ENCODE data around the gene OR8B2. TPM values are rescaled to one million over a fixed set of nuclear protein-coding genes. Genes with fewer than 3 reads are reported as not detected.

The OR8B2 gene
- total RNA-seq, 1 experiment from 2014 or later: not detected

DNA sequence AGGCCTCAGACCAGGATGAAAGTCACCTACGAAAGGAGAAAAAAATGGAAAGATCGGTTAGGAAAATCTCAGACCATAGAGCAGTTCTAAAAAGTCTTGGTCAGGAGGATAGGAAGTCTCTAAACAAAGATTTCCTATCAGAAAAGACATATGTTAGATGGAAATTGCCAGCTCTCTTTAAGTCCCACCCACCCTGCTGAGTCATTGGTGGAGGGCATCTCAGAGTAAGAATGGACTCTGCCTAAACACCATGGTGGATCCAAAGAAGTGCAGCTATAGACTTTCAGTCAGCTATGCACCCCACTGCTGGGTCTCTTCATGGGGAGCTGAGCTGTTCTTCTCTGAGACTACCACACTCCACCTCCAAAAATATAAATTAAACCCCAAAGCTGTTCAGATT is 3.7 kb downstream of the OR8B2 start:
- no peak for DNase-seq
- no peaks in the 10 kb centered on the region for H3K9me3 ChIP-seq
- no peaks in the 10 kb centered on the region for H3K36me3 ChIP-seq (ENCODE audit: control insufficient read depth, insufficient read depth, low read length)
- no peaks in the 10 kb centered on the region for H3K36me3 Mint-ChIP-seq (ENCODE audit: insufficient read depth, unreplicated experiment)
- POLR2A ChIA-PET: no interaction called here
- no peaks in the 10 kb centered on the region for H3K4me1 ChIP-seq
- H3K9me3 Mint-ChIP-seq (ENCODE audit: unreplicated experiment): no peaks in the 10 kb centered on the region
- TF ChIP-seq, protein P1, sequence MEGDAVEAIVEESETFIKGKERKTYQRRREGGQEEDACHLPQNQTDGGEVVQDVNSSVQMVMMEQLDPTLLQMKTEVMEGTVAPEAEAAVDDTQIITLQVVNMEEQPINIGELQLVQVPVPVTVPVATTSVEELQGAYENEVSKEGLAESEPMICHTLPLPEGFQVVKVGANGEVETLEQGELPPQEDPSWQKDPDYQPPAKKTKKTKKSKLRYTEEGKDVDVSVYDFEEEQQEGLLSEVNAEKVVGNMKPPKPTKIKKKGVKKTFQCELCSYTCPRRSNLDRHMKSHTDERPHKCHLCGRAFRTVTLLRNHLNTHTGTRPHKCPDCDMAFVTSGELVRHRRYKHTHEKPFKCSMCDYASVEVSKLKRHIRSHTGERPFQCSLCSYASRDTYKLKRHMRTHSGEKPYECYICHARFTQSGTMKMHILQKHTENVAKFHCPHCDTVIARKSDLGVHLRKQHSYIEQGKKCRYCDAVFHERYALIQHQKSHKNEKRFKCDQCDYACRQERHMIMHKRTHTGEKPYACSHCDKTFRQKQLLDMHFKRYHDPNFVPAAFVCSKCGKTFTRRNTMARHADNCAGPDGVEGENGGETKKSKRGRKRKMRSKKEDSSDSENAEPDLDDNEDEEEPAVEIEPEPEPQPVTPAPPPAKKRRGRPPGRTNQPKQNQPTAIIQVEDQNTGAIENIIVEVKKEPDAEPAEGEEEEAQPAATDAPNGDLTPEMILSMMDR (IDR thresholded peaks at IDR 0.05; ENCODE audit: insufficient read depth in 1 of 2, low read depth in 1 of 2, low read length in 1 of 2, severe bottlenecking in 1 of 2, unreplicated experiment in 1 of 2): no peak
- CTCF ChIA-PET: no interaction called here
- no peak overlapping the region for H3K4me3 Mint-ChIP-seq (ENCODE audit: unreplicated experiment)
- no TSS peak for BruUV-seq (replicated peaks)
- H3K4me1 Mint-ChIP-seq (ENCODE audit: low read depth, unreplicated experiment): no peaks in the 10 kb centered on the region
- H3K27ac Mint-ChIP-seq (ENCODE audit: unreplicated experiment): no peak overlapping the region
- peaks cover 8% of the 10 kb centered on the region for H3K27me3 Mint-ChIP-seq (ENCODE audit: insufficient read depth, unreplicated experiment)
- intact Hi-C loops (cut with micrococcal nuclease; ENCODE audit: unreplicated experiment): no loop called here
- no peaks in the 10 kb centered on the region for H3K27me3 ChIP-seq (replicated peaks; ENCODE audit: control insufficient read depth, insufficient read depth, low read length)
- H3K4me3 ChIP-seq (ENCODE audit: low read depth, low read length): no peak overlapping the region

DNA sequence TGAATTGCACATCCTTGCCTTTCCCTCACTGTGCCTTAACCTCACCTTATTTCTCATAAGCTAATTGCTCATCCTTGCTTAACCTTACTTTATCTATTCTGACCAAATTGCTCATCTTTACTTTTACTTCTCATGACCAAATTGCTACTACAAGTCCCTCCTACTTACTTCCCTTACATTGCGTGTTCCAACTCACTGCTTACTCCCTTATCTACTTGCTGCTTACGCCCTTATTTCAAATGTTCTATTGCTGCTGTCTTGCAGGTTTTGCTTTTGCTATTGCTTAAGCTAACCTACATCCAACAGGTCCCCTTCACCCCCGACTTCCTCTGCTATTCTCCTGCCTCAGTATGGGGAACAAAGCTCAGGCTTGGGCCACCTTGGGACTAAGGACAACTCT is 8.0 kb downstream of the OR8B2 start:
- no peaks in the 10 kb centered on the region for H3K4me1 Mint-ChIP-seq (ENCODE audit: low read depth, unreplicated experiment)
- no TSS peak for BruUV-seq (replicated peaks)
- CTCF ChIA-PET: no interaction called here

GRCh38 chr11:124359566-124359965 is 24.7 kb downstream of the OR8B2 start:
- intact Hi-C loops (cut with micrococcal nuclease; ENCODE audit: unreplicated experiment): no loop called here
- Mint-ChIP-seq H3K27me3 (ENCODE audit: insufficient read depth, unreplicated experiment) (peaks cover 30% of the 10 kb centered on the region), H3K9me3 (ENCODE audit: unreplicated experiment) (no peaks in the 10 kb centered on the region), H3K27ac (ENCODE audit: unreplicated experiment) (no peak overlapping the region), H3K4me3 (ENCODE audit: unreplicated experiment) (no peak overlapping the region), H3K4me1 (ENCODE audit: low read depth, unreplicated experiment) (no peaks in the 10 kb centered on the region), H3K36me3 (ENCODE audit: insufficient read depth, unreplicated experiment) (no peaks in the 10 kb centered on the region)
- no peak overlapping the region for H3K4me3 ChIP-seq (ENCODE audit: low read depth, low read length)
- H3K27me3 ChIP-seq (replicated peaks; ENCODE audit: control insufficient read depth, insufficient read depth, low read length): no peaks in the 10 kb centered on the region; the same call in 1 of the 2 replicates
- BruUV-seq (replicated peaks): no TSS peak
- no peaks in the 10 kb centered on the region for H3K36me3 ChIP-seq (ENCODE audit: control insufficient read depth, insufficient read depth, low read length)
- POLR2A ChIA-PET: no interaction called here
- no peaks in the 10 kb centered on the region for H3K9me3 ChIP-seq
- H3K4me1 ChIP-seq: no peaks in the 10 kb centered on the region
- no peak for DNase-seq
- TF ChIP-seq, protein P1 (IDR thresholded peaks at IDR 0.05; ENCODE audit: insufficient read depth in 1 of 2, low read depth in 1 of 2, low read length in 1 of 2, severe bottlenecking in 1 of 2, unreplicated experiment in 1 of 2): no peak
- CTCF ChIA-PET: no interaction called here

More for the DNA sequence above, 8.0 kb downstream of the OR8B2 start:
- no peak overlapping the region for H3K27ac Mint-ChIP-seq (ENCODE audit: unreplicated experiment)
- H3K36me3 ChIP-seq (ENCODE audit: control insufficient read depth, insufficient read depth, low read length): no peaks in the 10 kb centered on the region
- no peak overlapping the region for H3K4me3 ChIP-seq (ENCODE audit: low read depth, low read length)
- no peak overlapping the region for H3K4me3 Mint-ChIP-seq (ENCODE audit: unreplicated experiment)
- H3K9me3 ChIP-seq: no peaks in the 10 kb centered on the region
- intact Hi-C loops (cut with micrococcal nuclease; ENCODE audit: unreplicated experiment): no loop called here
- H3K27me3 ChIP-seq (replicated peaks; ENCODE audit: control insufficient read depth, insufficient read depth, low read length): peaks cover 2% of the 10 kb centered on the region
- no peaks in the 10 kb centered on the region for H3K4me1 ChIP-seq
- H3K36me3 Mint-ChIP-seq (ENCODE audit: insufficient read depth, unreplicated experiment): no peaks in the 10 kb centered on the region
- H3K27me3 Mint-ChIP-seq (ENCODE audit: insufficient read depth, unreplicated experiment): no peaks in the 10 kb centered on the region
- POLR2A ChIA-PET: no interaction called here
- TF ChIP-seq, protein P1 (IDR thresholded peaks at IDR 0.05; ENCODE audit: insufficient read depth in 1 of 2, low read depth in 1 of 2, low read length in 1 of 2, severe bottlenecking in 1 of 2, unreplicated experiment in 1 of 2): no peak
- no peak for DNase-seq
- H3K9me3 Mint-ChIP-seq (ENCODE audit: unreplicated experiment): no peaks in the 10 kb centered on the region

All from Caco-2 (cell line).